GM12878 (cell line): Measurements from ENCODE around the gene PRR5. TPM values are rescaled to one million over a fixed set of nuclear protein-coding genes. Genes with fewer than 3 reads are reported as not detected.

Source experiments
- BMI1 ChIP-seq: fragments of 450-650 bp; IDR thresholded peaks from 2 replicates; pipeline ENCODE4 v1.6.1; 2016; ENCODE audit warnings: mild to moderate bottlenecking, moderate library complexity, borderline replicate concordance
- CBX3 ChIP-seq: fragments of 200-600 bp; sonication (generic); IDR thresholded peaks from 2 replicates; pipeline ENCODE4 v1.6.1; 2016; ENCODE audit warnings: low read depth, borderline replicate concordance
- EED ChIP-seq: sonication (generic); IDR thresholded peaks from 2 replicates; pipeline ENCODE4 v1.6.1; 2016; ENCODE audit warnings: antibody characterized with exemption, low read depth
- RAD21 ChIP-seq: IDR thresholded peaks from 2 replicates; pipeline ENCODE4 v1.6.1; 2011; ENCODE audit warnings: mild to moderate bottlenecking, low read depth, low read length, moderate library complexity; ENCODE audit not compliant: insufficient read depth
- TCF7 ChIP-seq: IDR thresholded peaks from 2 replicates; pipeline ENCODE4 v1.6.1; 2014; ENCODE audit warnings: antibody characterized with exemption, borderline replicate concordance
- USF1 ChIP-seq: IDR thresholded peaks from 2 replicates; pipeline ENCODE4 v1.6.1; 2011; ENCODE audit warnings: borderline replicate concordance, low read depth, mild to moderate bottlenecking, moderate library complexity, mixed read lengths, low read length; ENCODE audit not compliant: insufficient read depth; ENCODE audit errors: extremely low read length
- USF2 ChIP-seq: IDR thresholded peaks from 2 replicates; pipeline ENCODE4 v1.6.1; 2011; ENCODE audit warnings: low read depth, low read length, improper control_type of control experiment, borderline replicate concordance
- ZNF217 ChIP-seq: fragments of 450-650 bp; IDR thresholded peaks from 2 replicates; pipeline ENCODE4 v1.6.1; 2017; ENCODE audit warnings: antibody characterized with exemption, mild to moderate bottlenecking
- ZNF384 ChIP-seq: IDR thresholded peaks from 2 replicates; pipeline ENCODE4 v1.6.1; 2012; ENCODE audit warnings: low read depth, mild to moderate bottlenecking, low read length, improper control_type of control experiment, borderline replicate concordance
- ZNF592 ChIP-seq: fragments of 450-650 bp; IDR thresholded peaks from 2 replicates; pipeline ENCODE4 v1.6.1; 2017; ENCODE audit warnings: mild to moderate bottlenecking, moderate library complexity
- polyA plus RNA-seq, 11 experiments: library from polyadenylated mRNA; depleted of rRNA in 4 of 11; unstranded in 6 of 11; stranded (reverse) in 5 of 11; fragments of >200 nt; fragmentation: Nextera tagmentation in 4 of 11; fragmentation: Illumina TruSeq in 1 of 11; extraction: Ambion mirVana in 4 of 11; extraction: Trizol in 1 of 11; gene quantifications; 1 replicate in 1 of 11; 2 replicates in 10 of 11; pipeline versions ENCODE4 v1.2.1 to v1.2.3, GENCODE V29; 2011 to 2016; ENCODE audit warnings: inconsistent platforms in 2 of 11, missing spikeins in 2 of 11, low read depth in 1 of 11
- total RNA-seq, 4 experiments: library from RNA; depleted of rRNA in 3 of 4; stranded (reverse); fragments of >200 nt in 3 of 4; fragmentation: Illumina TruSeq in 1 of 4; extraction: Trizol in 1 of 4; gene quantifications; 2 replicates each; pipeline versions ENCODE4 v1.2.1 to v1.2.3, GENCODE V29; 2013 to 2021
- TF ChIP-seq, protein P1 (sequence below): IDR thresholded peaks from 2 replicates; pipeline ENCODE4 v1.6.1; 2012; ENCODE audit warnings: mild to moderate bottlenecking, low read depth, low read length

The PRR5 gene
- total and polyA plus RNA-seq, 10 of the 15 experiments (the other 5 are each of a cell fraction or from before 2014, with no cell fraction given) = 0.03 to 9.4 (median 1.5) TPM

DNA sequence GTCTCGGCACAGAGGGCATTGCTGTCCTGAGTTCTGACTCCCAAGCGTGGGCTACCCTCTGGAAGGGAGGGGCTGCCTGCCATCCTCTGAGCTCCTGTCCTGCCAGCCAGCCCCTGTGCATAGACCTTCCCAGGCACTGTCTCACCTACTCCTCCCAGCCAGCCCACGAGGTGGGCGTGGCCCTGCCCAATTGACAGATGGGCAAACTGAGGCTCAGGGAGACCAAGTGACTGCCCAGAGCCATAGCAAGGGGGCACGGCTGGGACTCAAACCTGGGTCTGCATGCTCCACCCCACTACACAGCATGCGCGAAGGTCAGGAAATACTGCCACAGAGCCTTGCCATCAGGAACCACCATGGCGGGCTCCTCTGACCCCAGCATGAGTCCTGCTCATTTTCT lies 29.4 kb upstream of the PRR5 start (continued):
- TF ChIP-seq, protein P1, sequence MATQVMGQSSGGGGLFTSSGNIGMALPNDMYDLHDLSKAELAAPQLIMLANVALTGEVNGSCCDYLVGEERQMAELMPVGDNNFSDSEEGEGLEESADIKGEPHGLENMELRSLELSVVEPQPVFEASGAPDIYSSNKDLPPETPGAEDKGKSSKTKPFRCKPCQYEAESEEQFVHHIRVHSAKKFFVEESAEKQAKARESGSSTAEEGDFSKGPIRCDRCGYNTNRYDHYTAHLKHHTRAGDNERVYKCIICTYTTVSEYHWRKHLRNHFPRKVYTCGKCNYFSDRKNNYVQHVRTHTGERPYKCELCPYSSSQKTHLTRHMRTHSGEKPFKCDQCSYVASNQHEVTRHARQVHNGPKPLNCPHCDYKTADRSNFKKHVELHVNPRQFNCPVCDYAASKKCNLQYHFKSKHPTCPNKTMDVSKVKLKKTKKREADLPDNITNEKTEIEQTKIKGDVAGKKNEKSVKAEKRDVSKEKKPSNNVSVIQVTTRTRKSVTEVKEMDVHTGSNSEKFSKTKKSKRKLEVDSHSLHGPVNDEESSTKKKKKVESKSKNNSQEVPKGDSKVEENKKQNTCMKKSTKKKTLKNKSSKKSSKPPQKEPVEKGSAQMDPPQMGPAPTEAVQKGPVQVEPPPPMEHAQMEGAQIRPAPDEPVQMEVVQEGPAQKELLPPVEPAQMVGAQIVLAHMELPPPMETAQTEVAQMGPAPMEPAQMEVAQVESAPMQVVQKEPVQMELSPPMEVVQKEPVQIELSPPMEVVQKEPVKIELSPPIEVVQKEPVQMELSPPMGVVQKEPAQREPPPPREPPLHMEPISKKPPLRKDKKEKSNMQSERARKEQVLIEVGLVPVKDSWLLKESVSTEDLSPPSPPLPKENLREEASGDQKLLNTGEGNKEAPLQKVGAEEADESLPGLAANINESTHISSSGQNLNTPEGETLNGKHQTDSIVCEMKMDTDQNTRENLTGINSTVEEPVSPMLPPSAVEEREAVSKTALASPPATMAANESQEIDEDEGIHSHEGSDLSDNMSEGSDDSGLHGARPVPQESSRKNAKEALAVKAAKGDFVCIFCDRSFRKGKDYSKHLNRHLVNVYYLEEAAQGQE = no peak
- TF ChIP-seq USF1 = no peak
- no peak for TF ChIP-seq EED
- TF ChIP-seq TCF7 = no peak
- no peak for TF ChIP-seq USF2
- TF ChIP-seq ZNF217 = no peak
- TF ChIP-seq ZNF592 = no peak
- no peak for TF ChIP-seq RAD21
- TF ChIP-seq BMI1 = no peak
- no peak for TF ChIP-seq CBX3
- no peak for TF ChIP-seq ZNF384
